Activated T-helper 1 cell treated with Interleukin-2 at 50 U/mL for 16 hours (primary cell): ENCODE data around the gene SV2C.

ENCODE experiments used
- DNase-seq: peaks from one replicate; pipeline ENCODE4 v3.0.0-alpha.2; 2020; ENCODE audit warnings: low read depth

SV2C gene

DNA sequence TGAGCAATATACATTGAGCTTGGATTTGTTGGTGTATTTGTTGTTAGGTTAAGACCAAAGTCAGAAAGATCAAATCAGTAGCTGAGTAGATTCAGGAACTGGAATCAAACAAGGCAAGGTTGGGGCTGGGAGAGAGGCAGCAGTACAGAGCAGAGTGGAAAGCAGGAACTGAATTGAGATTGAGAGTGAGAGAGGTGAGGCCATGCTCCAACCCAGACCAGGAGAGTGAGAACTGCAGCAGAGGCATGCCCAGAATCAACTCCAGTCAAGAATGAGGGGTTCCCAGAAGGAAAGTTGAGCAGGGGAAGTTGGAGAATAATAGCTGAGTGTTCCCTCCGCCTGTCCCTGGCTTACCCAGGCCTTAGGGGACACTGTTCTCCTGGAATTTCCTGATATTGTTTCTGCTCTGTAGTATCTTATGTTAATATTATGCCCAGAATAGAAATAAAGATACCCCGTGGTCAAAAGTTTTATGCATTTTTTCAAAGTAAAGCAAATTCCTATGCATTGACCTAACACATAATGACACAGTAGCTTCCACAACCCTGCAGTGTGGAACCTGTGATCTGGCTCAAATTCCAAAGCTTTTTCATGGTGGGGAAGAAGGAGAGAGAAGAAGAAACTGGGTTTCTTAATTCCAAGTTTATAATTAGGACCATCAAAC lies 82.7 kb downstream of the SV2C start:
- no peak for DNase-seq

DNA sequence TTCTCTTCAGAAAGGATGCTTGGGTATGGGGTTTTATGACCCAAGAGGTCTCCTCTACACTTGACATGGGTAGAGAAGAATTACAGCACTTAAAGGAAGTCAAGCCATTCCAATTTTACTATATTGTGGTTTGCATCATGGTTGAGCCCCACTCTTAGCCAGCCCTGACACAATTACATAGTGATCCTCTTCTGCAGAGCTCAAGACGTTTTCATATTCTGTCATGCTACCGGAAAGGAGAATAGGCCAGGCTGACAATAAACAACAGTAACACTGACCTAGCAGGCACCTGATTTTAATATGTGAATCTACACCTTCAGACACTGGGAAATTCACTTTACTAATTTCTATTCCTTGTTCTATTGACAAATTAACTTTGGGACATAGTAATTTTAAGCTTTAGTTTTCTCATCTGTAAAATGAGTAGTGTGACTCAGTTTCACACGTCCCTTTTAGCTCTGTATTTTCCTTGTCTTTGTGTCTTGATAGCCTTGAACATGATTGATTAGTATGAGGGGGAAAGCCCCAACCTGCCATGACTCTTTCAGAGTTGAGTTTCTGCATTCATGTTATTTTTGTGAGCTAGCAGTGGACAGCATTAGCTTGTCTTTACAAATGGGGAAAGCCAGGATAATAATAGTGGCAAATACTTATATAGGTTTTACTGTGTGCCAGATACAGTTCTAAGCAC lies 83.8 kb downstream of the SV2C start:
- no peak for DNase-seq

DNA sequence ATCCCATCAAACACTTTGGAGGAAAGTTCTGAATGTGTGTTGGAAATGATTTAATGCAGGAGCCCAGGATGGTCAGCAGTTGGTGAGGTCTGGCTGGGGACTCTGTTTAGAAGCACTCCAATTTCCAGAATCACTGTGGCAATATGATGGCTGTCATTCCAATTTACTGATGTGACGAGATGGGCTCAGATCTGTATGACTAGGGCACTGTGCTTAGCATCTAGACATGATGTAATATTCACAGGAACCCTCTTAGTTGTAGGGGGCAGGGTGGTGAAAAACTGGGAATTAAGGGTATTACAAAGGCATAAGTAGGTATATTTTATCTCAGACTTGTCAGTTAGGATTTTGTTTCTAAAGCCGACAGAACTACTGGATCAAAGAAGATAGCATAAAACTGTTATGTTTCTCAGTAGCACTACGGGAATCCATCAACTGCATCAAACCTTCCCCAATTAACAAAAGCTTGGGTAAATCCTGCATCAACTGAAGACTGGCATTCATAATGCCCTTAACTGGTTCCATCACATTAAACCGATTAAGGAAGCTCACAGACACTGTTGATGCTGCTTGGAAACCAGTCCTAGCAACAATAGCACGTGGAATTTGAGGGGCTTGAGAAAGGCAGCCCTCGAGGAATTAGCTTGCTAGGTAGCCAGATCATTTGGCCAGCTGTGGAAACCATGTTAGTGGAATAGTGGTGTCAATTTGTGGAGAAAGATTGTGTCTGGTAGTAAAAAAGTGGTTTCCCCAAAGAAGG lies 86.1 kb downstream of the SV2C start:
- DNase-seq = no peak

DNA sequence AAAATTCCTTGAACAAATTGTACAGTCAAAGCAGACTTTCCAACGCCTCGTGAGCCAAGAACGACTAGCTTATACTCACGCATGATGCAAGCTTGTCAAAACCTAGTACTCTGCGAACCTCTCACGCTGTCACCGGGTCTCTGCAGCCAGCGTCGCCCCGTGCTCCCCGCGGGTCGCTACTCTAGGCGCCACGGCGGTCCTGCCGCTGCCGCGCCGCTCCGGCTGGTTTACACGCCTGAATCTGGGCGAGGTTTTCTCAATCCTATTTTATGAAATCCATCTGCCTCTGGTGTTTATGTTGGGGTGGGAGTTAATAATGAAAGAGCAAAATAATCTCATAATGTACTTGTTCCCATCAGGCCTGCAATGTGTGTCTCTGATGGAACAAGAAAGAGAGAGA lies 90.9 kb downstream of the SV2C start:
- no peak for DNase-seq

DNA sequence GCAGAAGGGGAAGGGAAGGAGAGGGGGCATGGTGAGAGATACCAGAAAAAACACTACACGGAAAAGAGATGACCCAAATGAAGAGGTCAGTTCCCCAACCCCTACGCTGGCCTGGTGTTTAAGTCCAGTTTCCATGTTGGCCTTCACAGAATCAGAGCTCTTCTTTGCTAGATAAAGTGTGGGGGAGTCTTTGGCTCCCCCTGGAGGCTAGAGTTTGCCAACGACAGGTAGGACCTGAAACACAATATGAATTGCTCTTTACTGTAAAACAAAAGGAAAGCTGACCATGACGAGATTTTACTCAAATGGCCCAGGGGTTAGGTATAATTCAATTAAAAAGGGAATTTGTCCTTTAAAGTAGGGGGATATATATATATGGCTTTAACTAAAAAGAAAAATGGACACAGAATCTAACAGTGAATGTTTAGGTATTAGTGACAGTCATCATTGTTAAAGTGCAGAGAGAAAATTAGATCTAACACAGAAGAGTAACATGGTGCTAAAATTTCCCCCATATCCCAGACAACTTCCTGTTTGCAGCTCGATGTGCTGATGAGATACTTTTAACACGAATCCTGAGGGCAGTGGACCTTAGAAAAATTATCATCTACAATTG lies 92.0 kb downstream of the SV2C start:
- DNase-seq = peak; percentile 24

DNA sequence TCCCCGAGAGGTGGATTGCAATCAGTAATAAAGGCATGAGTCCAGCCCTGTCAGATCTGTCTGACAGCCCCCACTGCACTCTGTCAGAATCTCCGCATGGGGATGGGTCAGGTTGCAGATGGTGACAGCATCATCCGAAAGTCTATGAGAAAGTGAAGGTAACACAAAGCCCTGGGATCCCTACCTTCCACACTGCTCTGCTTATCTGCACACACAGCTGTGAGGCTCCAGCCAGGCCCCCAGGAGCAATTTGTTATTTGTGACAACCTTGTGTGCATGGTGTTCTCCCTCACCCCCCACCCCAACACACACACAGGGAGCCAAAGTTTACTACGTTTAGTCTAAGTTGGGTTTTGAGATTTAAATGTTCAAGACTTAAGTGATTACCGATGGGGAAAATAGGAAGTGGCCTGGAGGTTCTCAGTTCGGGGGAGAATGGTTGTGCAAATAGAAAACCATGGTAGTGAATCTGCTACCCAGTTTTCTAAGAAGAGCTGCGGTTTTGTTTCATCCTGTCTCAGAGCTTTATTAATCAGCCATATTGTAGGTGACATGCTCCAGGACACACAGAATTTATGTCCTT lies 92.7 kb downstream of the SV2C start:
- DNase-seq = no peak

DNA sequence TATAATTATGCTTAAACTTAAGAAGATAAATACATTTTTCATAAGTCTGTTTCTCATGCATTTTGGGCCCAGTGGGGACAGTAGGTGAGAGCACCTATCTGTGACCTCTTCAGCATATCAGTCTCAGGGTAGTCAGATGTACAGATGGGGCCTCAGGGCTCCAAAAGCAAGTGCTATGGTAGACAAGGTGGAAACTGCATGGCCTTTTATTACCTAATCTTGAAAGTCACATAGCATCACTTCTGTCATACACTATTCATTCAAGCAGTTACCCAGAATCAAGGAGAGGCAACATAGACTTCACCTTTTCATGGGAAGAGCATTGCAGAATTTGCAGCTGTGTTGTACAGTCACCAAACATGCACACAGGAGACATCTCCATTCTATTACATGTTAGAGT lies 94.8 kb downstream of the SV2C start:
- no peak for DNase-seq

DNA sequence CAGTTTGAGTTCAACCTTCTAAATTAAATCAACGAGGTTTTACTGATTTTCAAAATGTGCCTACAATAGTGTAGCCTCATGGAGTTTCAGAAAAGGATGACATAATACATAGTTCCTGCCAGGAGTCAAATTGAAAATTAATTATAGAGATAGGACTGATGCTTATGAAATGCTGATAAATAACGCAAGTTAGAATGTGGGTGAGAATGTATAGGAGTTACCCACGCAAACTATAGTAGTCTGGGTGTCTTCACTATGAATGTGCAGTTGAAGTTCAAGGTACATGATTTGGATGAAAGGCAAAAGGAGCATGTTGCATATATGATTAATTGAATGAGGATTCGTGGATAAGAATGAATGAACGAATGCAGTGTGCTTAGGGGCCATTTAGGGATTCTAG lies 95.7 kb downstream of the SV2C start:
- no peak for DNase-seq

DNA sequence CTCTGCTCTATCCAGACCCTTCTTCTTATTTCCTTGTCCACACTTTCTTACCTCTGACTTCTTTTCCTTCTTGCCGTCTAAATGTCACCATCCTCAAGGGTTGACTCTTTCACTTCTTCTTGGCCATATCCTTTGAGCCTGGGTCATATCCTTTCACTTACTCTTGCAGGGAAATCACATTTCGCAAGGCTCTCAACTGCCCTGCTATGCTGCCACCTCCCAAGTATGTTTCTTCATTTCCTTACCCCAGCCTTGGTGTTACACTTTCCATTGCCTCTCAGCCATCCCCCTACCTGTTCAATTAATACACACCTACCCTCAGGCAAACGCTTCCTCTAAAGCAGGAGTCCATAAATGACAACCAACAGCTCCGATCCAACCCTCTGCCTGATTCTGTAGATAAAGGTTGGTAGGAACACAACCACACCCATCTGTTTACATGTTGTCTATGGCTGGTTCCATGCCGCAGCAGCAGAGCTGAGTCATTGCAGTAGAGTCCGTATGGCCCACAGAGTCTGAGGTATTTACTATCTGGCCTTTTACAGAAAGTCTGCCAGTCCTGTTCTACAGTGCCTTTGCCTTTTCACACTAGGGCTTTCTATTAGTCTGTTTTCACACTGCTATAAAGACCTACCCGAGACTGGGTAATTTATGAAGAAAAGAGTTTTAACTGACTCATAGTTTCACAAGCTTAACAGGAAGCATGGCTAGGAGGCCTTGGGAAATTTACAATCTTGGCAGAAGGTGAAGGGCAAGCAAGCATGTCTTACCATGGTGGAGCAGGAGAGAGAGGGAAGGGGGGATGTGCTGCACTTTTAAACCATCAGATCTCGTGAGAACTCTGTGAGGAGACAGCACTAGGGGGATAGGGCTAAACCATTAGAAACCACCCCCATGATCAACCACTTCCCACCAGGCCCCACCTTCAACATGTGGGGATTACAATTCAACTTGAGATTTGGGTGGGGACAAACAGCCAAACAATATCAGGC lies 97.9 kb downstream of the SV2C start:
- DNase-seq = no peak

DNA sequence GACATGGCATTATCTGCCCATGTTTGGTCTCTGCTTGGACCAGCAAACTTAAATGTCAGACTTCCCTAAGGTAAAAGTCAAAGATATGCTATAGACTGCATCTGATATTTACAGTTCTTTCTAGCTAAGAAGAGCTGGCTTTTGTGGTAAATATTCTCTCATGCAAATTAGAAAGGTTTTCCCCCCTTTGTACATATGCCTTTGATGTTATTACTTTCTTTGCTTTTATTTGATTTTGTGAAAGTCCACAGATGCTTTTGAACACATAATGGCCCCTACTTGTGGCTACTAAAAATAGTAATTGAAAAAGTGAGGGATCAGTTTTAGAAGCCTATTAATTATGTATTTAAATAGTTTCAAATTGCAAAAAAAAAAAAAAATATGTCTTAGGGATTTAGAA lies 104.2 kb downstream of the SV2C start:
- DNase-seq = no peak

DNA sequence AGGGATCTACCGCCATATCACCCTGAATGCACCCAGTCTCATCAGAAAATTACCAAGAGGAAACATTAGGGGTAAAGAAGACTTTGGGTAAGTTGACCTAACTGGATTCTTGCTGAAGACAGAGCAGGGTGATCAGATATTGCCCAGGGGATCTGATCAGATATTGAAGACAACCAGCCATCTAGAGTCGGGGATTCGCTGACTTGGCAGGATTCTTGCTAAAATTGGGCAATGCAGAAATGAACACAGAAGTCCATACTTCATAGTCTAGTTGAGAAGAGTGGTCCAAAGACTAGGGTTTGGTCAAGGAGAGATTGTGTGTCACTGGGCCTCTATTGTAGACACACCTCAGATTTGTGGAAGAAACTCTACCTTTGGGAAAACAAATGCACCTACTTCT lies 107.2 kb downstream of the SV2C start:
- no peak for DNase-seq

DNA sequence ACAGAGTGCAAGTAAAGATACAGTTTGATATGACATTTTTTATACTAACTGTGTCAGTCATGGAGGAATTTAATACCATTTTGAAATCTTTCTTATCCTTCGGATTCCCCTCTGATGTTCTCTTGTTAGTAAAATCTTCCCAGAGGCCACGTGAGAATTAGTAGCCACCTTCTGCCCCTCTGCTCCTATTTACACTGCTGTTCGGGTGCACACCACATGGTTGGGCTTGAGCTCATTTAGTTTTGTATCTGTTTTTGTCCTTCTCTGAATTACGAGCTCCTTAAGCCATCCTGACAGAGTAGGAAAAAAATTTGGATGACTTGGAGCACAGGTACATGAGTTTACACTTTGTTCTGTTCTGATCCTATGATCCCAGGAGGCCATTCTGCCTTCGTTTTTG lies 109.7 kb downstream of the SV2C start:
- no peak for DNase-seq

DNA sequence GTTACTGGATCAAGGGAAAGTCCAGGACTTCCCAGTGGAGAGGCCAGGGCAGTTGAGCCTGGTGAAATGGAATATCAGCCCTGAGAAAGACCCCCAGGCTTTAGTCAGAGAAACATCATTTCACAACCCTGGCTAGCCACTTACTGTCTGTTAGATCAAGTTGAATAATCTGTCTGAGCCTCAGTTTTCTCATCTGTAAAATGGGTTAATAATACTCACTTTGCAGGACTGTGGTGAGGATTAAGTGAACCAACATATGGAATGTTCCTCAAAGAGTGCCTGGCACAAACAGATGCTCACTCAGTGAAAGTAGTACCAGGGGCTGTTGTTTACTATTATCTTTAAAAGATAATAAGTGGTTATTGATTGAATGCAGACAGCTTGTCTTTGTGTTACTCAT lies 110.5 kb downstream of the SV2C start:
- no peak for DNase-seq

DNA sequence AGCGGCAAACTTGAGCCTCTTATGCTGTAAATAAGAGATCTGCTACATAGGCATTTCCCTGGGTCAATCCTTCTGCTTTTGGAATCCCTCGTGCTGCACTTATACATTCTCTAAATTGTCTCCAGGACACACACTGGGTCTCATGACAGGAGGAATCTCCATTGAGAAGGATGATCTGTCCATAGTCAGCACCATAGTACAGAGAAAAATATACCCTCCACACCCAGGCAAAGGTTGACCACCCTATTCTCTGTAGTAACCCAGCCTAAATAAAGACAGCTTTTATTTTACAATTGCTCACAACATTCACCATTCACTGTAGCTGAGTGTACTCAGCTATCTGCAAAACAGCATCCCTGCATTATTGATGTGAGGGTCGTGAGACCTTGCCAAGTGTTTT lies 111.2 kb downstream of the SV2C start:
- no peak for DNase-seq

DNA sequence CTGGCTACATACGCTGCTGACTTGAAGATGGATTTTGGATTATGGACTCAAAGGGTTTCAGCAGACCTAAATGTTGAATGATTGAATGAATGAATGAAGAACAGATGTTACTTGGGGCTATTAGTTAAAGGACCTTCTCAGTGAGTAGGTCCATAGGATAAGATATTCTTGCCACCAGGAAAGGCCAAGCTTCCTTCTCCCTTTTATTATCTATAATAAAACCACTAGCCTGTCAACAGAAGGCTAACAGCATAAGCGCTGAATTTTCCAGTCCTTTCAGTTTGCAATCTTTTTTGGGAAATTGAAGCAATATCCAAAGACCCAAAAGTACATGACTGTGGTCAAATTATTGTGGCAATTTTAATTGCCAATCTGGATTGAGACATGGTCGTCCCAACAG lies 113.3 kb downstream of the SV2C start:
- no peak for DNase-seq

DNA sequence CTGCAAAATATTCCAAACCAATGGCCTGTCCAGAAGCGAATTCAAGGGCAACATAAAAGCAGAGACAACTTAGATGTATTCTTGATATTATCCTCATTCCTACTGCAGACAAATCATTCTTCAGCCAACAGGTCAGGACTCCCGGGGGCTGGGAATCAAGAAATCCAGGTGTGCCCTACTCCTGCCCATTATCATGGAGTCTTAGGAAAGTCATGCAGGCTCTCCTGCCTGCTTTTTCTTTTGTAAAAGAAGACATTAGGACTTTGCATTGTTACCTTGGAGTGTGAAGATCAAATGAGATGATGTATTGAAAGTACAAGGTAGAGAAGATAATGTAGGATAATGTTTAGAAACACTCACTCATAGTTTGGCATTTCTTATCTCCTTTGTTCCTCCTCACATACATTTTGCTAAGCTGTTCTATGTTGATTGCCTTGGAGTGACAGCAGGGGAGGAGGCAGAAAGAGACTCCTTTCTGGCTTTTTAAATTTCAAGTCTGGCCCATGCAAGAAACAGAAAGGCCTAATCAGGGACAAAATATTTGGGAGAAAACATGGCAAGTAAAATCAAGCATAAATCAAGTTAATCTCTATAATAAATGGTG lies 113.8 kb downstream of the SV2C start:
- no peak for DNase-seq

DNA sequence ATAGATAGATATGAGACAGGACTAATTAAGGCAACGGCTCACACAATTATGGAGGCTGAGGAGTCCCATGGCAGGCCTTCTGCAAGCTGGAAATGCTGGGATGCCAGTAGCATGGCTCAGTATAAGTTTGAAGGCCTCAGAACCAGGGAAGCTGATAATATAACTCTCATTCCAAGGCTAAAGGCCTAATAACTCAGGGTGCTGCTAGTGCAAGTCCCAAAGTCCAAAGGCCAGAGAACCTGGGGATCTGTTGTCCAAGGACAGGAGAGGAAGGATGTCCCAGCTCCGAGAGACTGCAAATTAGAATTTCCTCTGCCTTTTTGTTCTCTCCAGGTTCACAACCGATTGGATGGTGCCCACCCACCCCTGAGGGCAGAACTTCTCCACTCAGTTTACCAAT lies 114.5 kb downstream of the SV2C start:
- no peak for DNase-seq

DNA sequence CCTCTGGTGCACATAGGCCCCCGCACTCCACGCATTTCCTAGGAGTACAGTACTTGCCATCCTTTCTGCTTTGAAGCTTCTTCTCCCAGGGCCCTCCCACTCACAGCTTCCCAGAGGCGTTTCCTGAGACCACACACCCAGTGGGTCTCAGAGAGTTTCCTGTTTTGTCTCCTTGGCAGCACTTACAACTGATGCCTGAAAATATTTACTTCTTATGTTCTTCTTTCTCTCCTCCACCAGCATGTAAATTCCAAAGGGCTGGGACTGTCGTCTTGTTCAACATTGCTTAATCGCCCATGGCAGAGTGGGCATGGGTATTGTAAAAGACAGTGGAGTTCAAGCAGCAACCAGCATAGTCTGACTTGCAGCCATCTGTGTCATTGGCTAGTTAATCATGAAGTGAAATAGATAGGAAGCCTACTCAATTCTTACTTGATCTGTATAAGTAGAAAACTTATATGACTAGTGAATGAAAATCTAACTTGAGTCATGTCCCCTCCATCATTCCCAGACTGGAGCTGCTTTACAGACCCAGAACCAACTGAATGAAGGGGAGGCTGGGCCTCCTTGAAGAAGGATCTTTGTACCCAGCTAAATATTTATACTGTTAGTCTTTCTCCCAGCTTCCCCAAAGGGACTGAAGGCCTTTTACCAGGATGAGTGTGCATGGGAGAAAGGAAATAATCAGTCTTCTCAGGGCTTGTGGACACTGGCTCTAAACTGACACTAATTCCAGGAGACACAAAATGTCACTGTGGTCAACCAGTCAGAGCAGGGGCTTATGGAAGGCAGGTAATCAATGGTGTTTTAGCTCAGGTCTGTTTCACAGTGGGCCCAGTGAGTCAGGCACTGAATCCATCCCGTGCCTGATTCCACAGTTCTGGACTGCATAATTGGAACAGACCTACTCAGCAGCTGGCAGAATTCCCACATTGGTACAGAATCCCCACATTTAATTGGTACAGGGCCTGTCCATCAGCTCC lies 116.4 kb downstream of the SV2C start:
- DNase-seq = no peak

DNA sequence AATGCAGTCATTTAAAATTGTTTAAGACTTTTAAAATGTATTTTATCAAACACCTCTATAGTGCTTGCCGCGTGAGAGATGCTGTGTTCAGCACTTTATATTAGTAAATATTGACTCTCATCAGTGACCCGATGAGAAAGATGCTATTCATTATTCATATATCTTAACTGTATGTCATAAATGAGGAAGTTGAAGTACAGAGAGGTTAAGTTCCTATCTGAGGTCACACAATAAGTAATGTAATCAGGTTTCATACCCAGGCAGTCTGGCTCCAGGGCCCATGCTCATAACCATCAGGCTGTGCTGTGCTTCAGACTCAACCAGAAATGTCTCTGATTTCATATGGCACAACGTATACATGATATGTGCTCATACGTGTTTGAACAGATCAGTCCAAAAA lies 119.0 kb downstream of the SV2C start:
- no peak for DNase-seq

DNA sequence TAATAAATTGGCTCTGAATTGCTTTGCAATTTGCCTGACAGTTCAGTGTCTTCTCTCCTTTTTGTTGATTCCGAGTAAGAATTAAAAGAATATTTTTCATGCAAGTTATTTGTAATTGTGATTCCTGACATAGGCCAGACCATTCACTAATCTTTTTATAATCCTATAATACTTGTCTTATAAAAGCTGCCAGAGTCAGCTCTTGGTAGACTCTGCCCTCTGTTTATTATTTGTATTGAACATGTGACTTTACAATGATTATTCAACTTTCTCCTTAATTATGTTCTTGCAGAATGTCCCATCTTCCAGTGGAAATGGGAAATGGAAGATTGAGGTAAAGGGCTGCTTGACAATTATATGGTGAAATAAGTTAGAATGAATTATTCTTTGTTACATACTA lies 121.0 kb downstream of the SV2C start:
- no peak for DNase-seq
